Stimulated activated CD8-positive, alpha-beta memory T cell treated with anti-CD3 and anti-CD28 coated beads, Interleukin-7, amount 100 ng/mL, for 1 hour (primary cell): ENCODE measurements around the gene TRIO.

Experiments
- DNase-seq, 2 donors: peaks; one replicate each; pipeline ENCODE4 v3.0.0-alpha.2; 2020; ENCODE audit warnings: low read depth in 2 of 2

The TRIO gene

GRCh38 chr5:14292766-14293658 lies 149.9 kb downstream of the TRIO start:
- no peak for DNase-seq

- DNase-seq: no peak
These were observed 152.5 kb downstream of the TRIO start for GRCh38 chr5:14295610-14296009.

GRCh38 chr5:14296533-14297331 lies 153.6 kb downstream of the TRIO start:
- no peak for DNase-seq

GRCh38 chr5:14297697-14298096 lies 154.6 kb downstream of the TRIO start:
- DNase-seq: no peak

- no peak for DNase-seq
These were observed 155.1 kb downstream of the TRIO start for GRCh38 chr5:14298126-14298847.

- DNase-seq: no peak
These were observed 156.5 kb downstream of the TRIO start for GRCh38 chr5:14299666-14300065.

- DNase-seq: no peak
These were observed 158.0 kb downstream of the TRIO start for GRCh38 chr5:14301186-14301585.

- no peak for DNase-seq
These were observed 159.2 kb downstream of the TRIO start for GRCh38 chr5:14302330-14302729.

GRCh38 chr5:14305045-14305444 lies 161.9 kb downstream of the TRIO start:
- DNase-seq: no peak

GRCh38 chr5:14306329-14306815 lies 163.2 kb downstream of the TRIO start:
- DNase-seq: no peak

- no peak for DNase-seq
These were observed 165.4 kb downstream of the TRIO start for GRCh38 chr5:14308384-14309154.

GRCh38 chr5:14309199-14309598 lies 166.1 kb downstream of the TRIO start:
- DNase-seq: no peak

- no peak for DNase-seq
These were observed 166.9 kb downstream of the TRIO start for GRCh38 chr5:14309878-14310531.

- DNase-seq: no peak
These were observed 167.8 kb downstream of the TRIO start for GRCh38 chr5:14310901-14311300.

GRCh38 chr5:14313986-14314690 lies 171.0 kb downstream of the TRIO start:
- DNase-seq: no peak

- no peak for DNase-seq
These were observed 173.3 kb downstream of the TRIO start for GRCh38 chr5:14316471-14316870.

GRCh38 chr5:14319102-14319501 lies 176.0 kb downstream of the TRIO start:
- DNase-seq: no peak

GRCh38 chr5:14321936-14322335 lies 178.8 kb downstream of the TRIO start:
- DNase-seq: no peak

- no peak for DNase-seq
These were observed 179.5 kb downstream of the TRIO start for GRCh38 chr5:14322437-14323187.
